Subcutaneous adipose tissue (tissue), 4 donors: ENCODE results near the gene CNTNAP2. TPM values are rescaled to one million over a fixed set of nuclear protein-coding genes. Genes with fewer than 3 reads are reported as not detected.

Source experiments
- CTCF ChIP-seq: fragments of 450-650 bp; IDR thresholded peaks from one replicate; pipeline ENCODE4 v1.5.1; 2016; ENCODE audit warnings: low read depth, mild to moderate bottlenecking, control low read depth, antibody characterized with exemption, moderate library complexity
- total RNA-seq, 4 donors: library from RNA; depleted of rRNA; stranded (reverse); fragments of >200 nt; gene quantifications; one replicate each; pipeline ENCODE4 v1.1.0, GENCODE V29; 2016

The CNTNAP2 gene
- total RNA-seq, 4 donors from 2014 or later: not detected

DNA sequence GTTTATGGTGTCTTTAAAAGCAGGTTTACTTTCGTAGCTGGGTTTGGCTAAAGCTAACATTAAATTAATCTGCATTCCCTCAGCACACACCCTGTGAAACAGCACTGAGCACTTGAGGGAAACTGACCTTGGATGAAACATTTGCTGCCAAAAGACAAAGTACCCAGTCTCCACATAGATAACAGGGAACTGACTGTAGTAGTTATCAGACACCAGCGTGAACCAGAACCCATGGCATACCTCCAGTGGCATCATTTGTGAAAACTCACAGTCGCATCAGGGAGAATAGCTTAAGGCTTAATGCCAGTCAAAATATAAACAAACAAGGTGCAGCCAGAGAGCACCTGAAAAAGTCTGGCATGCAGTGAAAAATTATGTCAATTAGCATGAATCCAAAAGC, 2116.2 kb downstream of the CNTNAP2 start:
- TF ChIP-seq CTCF: no peak

GRCh38 chr7:148234715-148235114, 2118.1 kb downstream of the CNTNAP2 start:
- TF ChIP-seq CTCF: no peak

DNA sequence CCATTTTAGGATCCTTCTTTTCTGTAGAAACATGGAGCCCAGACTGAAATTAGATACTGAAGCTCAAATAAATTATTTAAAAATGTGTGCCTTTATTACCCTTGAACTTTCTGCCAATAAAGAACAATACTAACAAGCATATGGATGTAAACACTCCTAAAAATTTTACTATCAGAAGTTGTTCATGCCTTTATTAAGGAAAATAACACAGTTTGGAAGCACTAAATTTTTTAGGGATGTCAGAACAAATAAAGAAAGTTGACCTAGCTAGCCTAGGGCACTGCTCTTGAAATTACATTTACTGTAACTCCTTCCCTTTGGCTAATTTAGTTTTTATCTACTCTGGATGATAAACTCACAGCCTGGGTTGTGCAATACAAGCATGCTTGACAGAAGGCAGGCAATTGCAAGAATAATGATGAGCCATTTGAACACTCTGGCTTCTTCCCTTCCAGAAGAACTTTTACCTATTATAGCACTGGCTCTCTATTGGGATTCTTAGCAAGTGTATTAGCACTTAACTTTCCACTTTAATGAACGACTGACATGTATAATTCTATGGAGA, 2122.2 kb downstream of the CNTNAP2 start:
- no peak for TF ChIP-seq CTCF

GRCh38 chr7:148241700-148242293, 2125.2 kb downstream of the CNTNAP2 start:
- TF ChIP-seq CTCF: no peak

DNA sequence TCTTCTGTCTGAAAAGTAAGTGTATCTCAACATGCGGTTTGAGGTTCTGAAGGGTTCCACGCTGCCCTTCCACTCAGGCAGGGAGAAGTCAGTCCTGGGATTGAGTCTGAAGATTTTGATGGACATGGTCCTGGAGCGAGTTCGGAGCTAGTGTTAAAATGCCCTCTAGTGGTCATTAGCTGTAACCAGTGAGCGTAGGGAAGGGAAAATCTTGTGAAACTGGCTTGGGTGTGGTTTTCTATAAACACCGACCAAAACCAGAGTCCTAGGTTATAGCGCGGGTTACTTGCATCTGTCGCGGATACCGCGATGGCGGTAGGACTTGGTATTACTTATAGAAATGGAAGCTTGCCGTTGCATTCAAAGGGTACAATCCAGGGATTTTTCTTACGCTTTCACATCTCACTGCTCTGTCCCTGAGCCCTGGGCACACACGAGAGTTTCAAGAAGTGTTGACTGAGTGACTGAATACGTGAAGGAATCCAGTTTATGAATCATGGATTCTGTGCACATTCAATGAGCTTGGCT, 2125.8 kb downstream of the CNTNAP2 start:
- no peak for TF ChIP-seq CTCF

DNA sequence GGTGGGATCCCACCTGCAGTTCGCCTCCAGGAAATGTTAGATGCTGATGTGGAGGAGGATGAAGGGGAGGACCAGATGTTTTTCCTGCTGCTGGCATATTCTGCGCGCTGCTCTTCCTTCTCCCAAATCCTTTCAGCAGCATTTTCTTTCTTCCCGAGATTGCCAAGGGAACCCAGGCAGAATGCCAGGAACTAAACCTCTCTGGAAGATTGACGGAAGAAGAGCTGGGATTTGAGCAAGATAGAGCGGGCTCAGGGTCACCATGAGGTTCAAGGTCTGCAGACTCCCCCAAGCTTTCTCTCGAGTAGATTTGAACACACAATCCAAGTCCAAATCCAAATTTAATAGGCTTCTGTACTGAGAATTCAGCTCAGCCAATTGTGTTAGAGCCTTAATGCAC, 2128.8 kb downstream of the CNTNAP2 start:
- no peak for TF ChIP-seq CTCF

DNA sequence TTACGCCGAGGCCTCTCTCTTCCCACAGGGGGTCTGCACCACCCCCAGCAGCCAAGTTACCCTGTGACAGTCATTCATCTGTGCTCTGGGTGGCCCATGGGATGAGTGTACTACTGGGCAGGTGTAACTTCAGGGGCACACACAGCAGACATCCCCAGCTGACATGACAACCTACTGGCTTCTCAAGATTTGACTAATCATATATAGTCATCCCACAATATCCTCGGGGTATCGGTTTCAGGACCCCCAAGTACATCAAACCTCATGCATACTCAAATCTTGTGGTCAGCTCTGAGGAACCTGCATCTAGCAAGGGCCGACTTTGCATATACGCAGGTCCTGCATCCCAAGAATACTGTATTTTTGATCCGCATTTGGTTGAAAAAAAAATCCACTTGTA, 2137.0 kb downstream of the CNTNAP2 start:
- no peak for TF ChIP-seq CTCF
